MM.1S (cell line): Measurements from ENCODE around the gene NHSL2.

Experiments used
- DNase-seq: peaks from one replicate; pipeline ENCODE4 v3.0.0-alpha.2; 2015
- H2AFZ ChIP-seq: fragments of 300-600 bp; sonication (generic); 2 replicates; pipeline ENCODE4 v1.6.0; 2016; ENCODE audit warnings: antibody characterized with exemption, low read length
- H3F3A ChIP-seq: fragments of 300-600 bp; sonication (generic); 2 replicates; pipeline ENCODE4 v1.6.1; 2016; ENCODE audit warnings: mild to moderate bottlenecking, antibody characterized with exemption, low read length, moderate library complexity, mixed read lengths; ENCODE audit not compliant: insufficient read depth
- H3K27ac ChIP-seq: fragments of 300-600 bp; sonication (generic); 2 replicates; pipeline ENCODE4 v1.5.1; 2016; ENCODE audit warnings: mild to moderate bottlenecking, low read length
- H3K27me3 ChIP-seq: fragments of 300-600 bp; sonication (generic); replicated peaks from 2 replicates; pipeline ENCODE4 v1.6.0; 2016; ENCODE audit warnings: low read length; ENCODE audit not compliant: insufficient read depth
- H3K36me3 ChIP-seq: fragments of 300-600 bp; sonication (generic); replicated peaks from 2 replicates; pipeline ENCODE4 v1.6.1; 2016; ENCODE audit warnings: mild to moderate bottlenecking, low read length, mixed read lengths; ENCODE audit not compliant: insufficient read depth
- H3K4me1 ChIP-seq: fragments of 300-600 bp; sonication (generic); 2 replicates; pipeline ENCODE4 v1.6.1; 2016; ENCODE audit warnings: low read length, mixed read lengths
- H3K4me2 ChIP-seq: fragments of 300-600 bp; sonication (generic); 2 replicates; pipeline ENCODE4 v1.6.0; 2016; ENCODE audit warnings: low read depth, low read length
- H3K4me3 ChIP-seq: fragments of 300-600 bp; sonication (generic); 2 replicates; pipeline ENCODE4 v1.5.1; 2016; ENCODE audit warnings: low read length, mixed read lengths
- H3K79me2 ChIP-seq: fragments of 300-600 bp; sonication (generic); 2 replicates; pipeline ENCODE4 v1.6.1; 2016; ENCODE audit warnings: mixed run types, low read length, mixed read lengths
- H3K9ac ChIP-seq: fragments of 300-600 bp; sonication (generic); 2 replicates; pipeline ENCODE4 v1.6.1; 2016; ENCODE audit warnings: low read length, mixed read lengths
- H3K9me2 ChIP-seq: fragments of 300-600 bp; sonication (generic); replicated peaks from 2 replicates; pipeline ENCODE4 v1.6.1; 2016; ENCODE audit warnings: mild to moderate bottlenecking, low read length, mixed read lengths; ENCODE audit not compliant: insufficient read depth
- H3K9me3 ChIP-seq: fragments of 300-600 bp; sonication (generic); replicated peaks from 2 replicates; pipeline ENCODE4 v1.6.1; 2016; ENCODE audit warnings: mild to moderate bottlenecking, low read length, mixed read lengths; ENCODE audit not compliant: insufficient read depth
- H4K20me1 ChIP-seq: fragments of 300-600 bp; sonication (generic); 2 replicates; pipeline ENCODE4 v1.6.1; 2016; ENCODE audit warnings: mild to moderate bottlenecking, low read length, moderate library complexity, mixed read lengths; ENCODE audit not compliant: insufficient read depth
- CTCF ChIP-seq: fragments of 300-600 bp; sonication (generic); IDR thresholded peaks from 2 replicates; pipeline ENCODE4 v1.5.1; 2016; ENCODE audit warnings: antibody characterized with exemption, low read length, mixed read lengths
- EZH2 ChIP-seq: fragments of 300-600 bp; sonication (generic); optimal IDR thresholded peaks from 2 replicates; pipeline ENCODE3; 2017; ENCODE audit warnings: low read depth, mild to moderate bottlenecking, antibody characterized with exemption, low read length, mixed read lengths
- EZH2phosphoT487 ChIP-seq: fragments of 300-600 bp; sonication (generic); IDR thresholded peaks from 2 replicates; pipeline ENCODE4 v1.6.1; 2018; ENCODE audit warnings: antibody characterized with exemption, low read length

The NHSL2 gene

GRCh38 chrX:71994601-71995000, 84.0 kb downstream of the NHSL2 start:
- no peaks in the 10 kb centered on the region for H3K9me2 ChIP-seq
- H3K9me3 ChIP-seq = no peaks in the 10 kb centered on the region
- H3K4me3 ChIP-seq = no peak overlapping the region
- H3K36me3 ChIP-seq = no peaks in the 10 kb centered on the region
- H3K9ac ChIP-seq = no peak overlapping the region
- no peaks in the 10 kb centered on the region for H4K20me1 ChIP-seq
- H3K4me2 ChIP-seq = no peak overlapping the region
- no peaks in the 10 kb centered on the region for H3K4me1 ChIP-seq
- TF ChIP-seq CTCF (no peak), EZH2phosphoT487 (no peak), EZH2 (no peak)
- no peaks in the 10 kb centered on the region for H3K79me2 ChIP-seq
- H2AFZ ChIP-seq = no peak overlapping the region
- H3F3A ChIP-seq = no peaks in the 10 kb centered on the region
- no peaks in the 10 kb centered on the region for H3K27me3 ChIP-seq
- no peak overlapping the region for H3K27ac ChIP-seq
- DNase-seq = no peak

- no peaks in the 10 kb centered on the region for H3K27me3 ChIP-seq
- H4K20me1 ChIP-seq = no peaks in the 10 kb centered on the region
- no peak for DNase-seq
- no peaks in the 10 kb centered on the region for H3K36me3 ChIP-seq
- no peaks in the 10 kb centered on the region for H3K9me2 ChIP-seq
- TF ChIP-seq EZH2 (no peak), EZH2phosphoT487 (no peak), CTCF (no peak)
- no peak overlapping the region for H2AFZ ChIP-seq
- no peak overlapping the region for H3K9ac ChIP-seq
- no peak overlapping the region for H3K27ac ChIP-seq
- no peak overlapping the region for H3K4me2 ChIP-seq
- no peaks in the 10 kb centered on the region for H3K9me3 ChIP-seq
- no peaks in the 10 kb centered on the region for H3K4me1 ChIP-seq
- H3K4me3 ChIP-seq = no peak overlapping the region
- H3K79me2 ChIP-seq = no peaks in the 10 kb centered on the region
- no peaks in the 10 kb centered on the region for H3F3A ChIP-seq
These were observed 84.5 kb downstream of the NHSL2 start for GRCh38 chrX:71995122-71995521.

- no peak overlapping the region for H3K4me2 ChIP-seq
- no peak overlapping the region for H3K4me3 ChIP-seq
- DNase-seq = no peak
- H3K4me1 ChIP-seq = no peaks in the 10 kb centered on the region
- H3K9ac ChIP-seq = no peak overlapping the region
- no peaks in the 10 kb centered on the region for H3K79me2 ChIP-seq
- H3F3A ChIP-seq = no peaks in the 10 kb centered on the region
- no peak overlapping the region for H2AFZ ChIP-seq
- no peaks in the 10 kb centered on the region for H3K9me3 ChIP-seq
- no peaks in the 10 kb centered on the region for H3K9me2 ChIP-seq
- no peak for TF ChIP-seq EZH2phosphoT487
- no peak for TF ChIP-seq CTCF
- no peak for TF ChIP-seq EZH2
- H3K36me3 ChIP-seq = no peaks in the 10 kb centered on the region
- H3K27ac ChIP-seq = no peak overlapping the region
- H3K27me3 ChIP-seq = no peaks in the 10 kb centered on the region
- no peaks in the 10 kb centered on the region for H4K20me1 ChIP-seq
These were observed 85.5 kb downstream of the NHSL2 start for GRCh38 chrX:71996136-71996535.

GRCh38 chrX:71996826-71997225, 86.2 kb downstream of the NHSL2 start:
- H3F3A ChIP-seq = no peaks in the 10 kb centered on the region
- H3K36me3 ChIP-seq = no peaks in the 10 kb centered on the region
- H4K20me1 ChIP-seq = no peaks in the 10 kb centered on the region
- no peak overlapping the region for H3K4me2 ChIP-seq
- no peak overlapping the region for H3K4me3 ChIP-seq
- no peaks in the 10 kb centered on the region for H3K9me2 ChIP-seq
- no peak overlapping the region for H3K9ac ChIP-seq
- H3K27me3 ChIP-seq = no peaks in the 10 kb centered on the region
- H3K9me3 ChIP-seq = no peaks in the 10 kb centered on the region
- no peak overlapping the region for H2AFZ ChIP-seq
- H3K4me1 ChIP-seq = no peaks in the 10 kb centered on the region
- no peak overlapping the region for H3K27ac ChIP-seq
- H3K79me2 ChIP-seq = no peaks in the 10 kb centered on the region
- TF ChIP-seq EZH2phosphoT487 (no peak), CTCF (no peak), EZH2 (no peak)
- no peak for DNase-seq
